ENCODE measurements around the gene INMT. TPM values are rescaled to one million over a fixed set of nuclear protein-coding genes. Genes with fewer than 3 reads are reported as not detected.
A peak's percentile ranks its signal among the peaks of the same experiment; 100 is the strongest.

INMT gene
- total RNA-seq, 1 donor from 2014 or later: 1.4 TPM

- H3K4me1 Mint-ChIP-seq (ENCODE audit: unreplicated experiment): peaks cover 5% of the 10 kb centered on the region
- H3K9me3 Mint-ChIP-seq (ENCODE audit: unreplicated experiment): no peaks in the 10 kb centered on the region
- H3K36me3 Mint-ChIP-seq (ENCODE audit: low read depth, unreplicated experiment): no peaks in the 10 kb centered on the region
- H3K27me3 Mint-ChIP-seq (ENCODE audit: unreplicated experiment): peaks cover 9% of the 10 kb centered on the region
- DNase-seq (ENCODE audit: low spot score): no peak
- H3K27ac Mint-ChIP-seq (ENCODE audit: unreplicated experiment): no peak overlapping the region
- no peak overlapping the region for H3K4me3 Mint-ChIP-seq (ENCODE audit: unreplicated experiment)
- TF ChIP-seq CTCF (IDR thresholded peaks at IDR 0.05; ENCODE audit: unreplicated experiment): no peak
Observed at GRCh38 chr7:30731581-30731980, 20.4 kb upstream of the INMT start.

- Mint-ChIP-seq H3K9me3 (ENCODE audit: unreplicated experiment) (no peaks in the 10 kb centered on the region), H3K27me3 (ENCODE audit: unreplicated experiment) (peaks cover 9% of the 10 kb centered on the region), H3K27ac (ENCODE audit: unreplicated experiment) (no peak overlapping the region), H3K4me1 (ENCODE audit: unreplicated experiment) (peaks cover 5% of the 10 kb centered on the region), H3K36me3 (ENCODE audit: low read depth, unreplicated experiment) (no peaks in the 10 kb centered on the region), H3K4me3 (ENCODE audit: unreplicated experiment) (no peak overlapping the region)
- no peak for DNase-seq (ENCODE audit: low spot score)
- no peak for TF ChIP-seq CTCF (IDR thresholded peaks at IDR 0.05; ENCODE audit: unreplicated experiment)
Observed at GRCh38 chr7:30732606-30733005, 19.3 kb upstream of the INMT start.

- H3K4me1 Mint-ChIP-seq (ENCODE audit: unreplicated experiment): peaks cover 5% of the 10 kb centered on the region
Observed at GRCh38 chr7:30733216-30733615, 18.7 kb upstream of the INMT start.

GRCh38 chr7:30733691-30734090 lies 18.2 kb upstream of the INMT start:
- Mint-ChIP-seq H3K9me3 (ENCODE audit: unreplicated experiment) (no peaks in the 10 kb centered on the region), H3K4me3 (ENCODE audit: unreplicated experiment) (no peak overlapping the region), H3K27me3 (ENCODE audit: unreplicated experiment) (peaks cover 9% of the 10 kb centered on the region), H3K27ac (ENCODE audit: unreplicated experiment) (no peak overlapping the region), H3K4me1 (ENCODE audit: unreplicated experiment) (peaks cover 5% of the 10 kb centered on the region), H3K36me3 (ENCODE audit: low read depth, unreplicated experiment) (no peaks in the 10 kb centered on the region)
- no peak for TF ChIP-seq CTCF (IDR thresholded peaks at IDR 0.05; ENCODE audit: unreplicated experiment)
- DNase-seq (ENCODE audit: low spot score): no peak

More at GRCh38 chr7:30733216-30733615, 18.7 kb upstream of the INMT start:
- Mint-ChIP-seq H3K9me3 (ENCODE audit: unreplicated experiment) (no peaks in the 10 kb centered on the region), H3K4me3 (ENCODE audit: unreplicated experiment) (no peak overlapping the region), H3K36me3 (ENCODE audit: low read depth, unreplicated experiment) (no peaks in the 10 kb centered on the region), H3K27ac (ENCODE audit: unreplicated experiment) (no peak overlapping the region), H3K27me3 (ENCODE audit: unreplicated experiment) (peaks cover 7% of the 10 kb centered on the region)
- TF ChIP-seq CTCF (IDR thresholded peaks at IDR 0.05; ENCODE audit: unreplicated experiment): no peak
- no peak for DNase-seq (ENCODE audit: low spot score)

GRCh38 chr7:30734497-30734896 lies 17.4 kb upstream of the INMT start:
- peaks cover 9% of the 10 kb centered on the region for H3K27me3 Mint-ChIP-seq (ENCODE audit: unreplicated experiment)
- no peaks in the 10 kb centered on the region for H3K9me3 Mint-ChIP-seq (ENCODE audit: unreplicated experiment)
- no peaks in the 10 kb centered on the region for H3K36me3 Mint-ChIP-seq (ENCODE audit: low read depth, unreplicated experiment)
- DNase-seq (ENCODE audit: low spot score): no peak
- TF ChIP-seq CTCF (IDR thresholded peaks at IDR 0.05; ENCODE audit: unreplicated experiment): no peak
- H3K4me1 Mint-ChIP-seq (ENCODE audit: unreplicated experiment): peaks cover 5% of the 10 kb centered on the region
- H3K4me3 Mint-ChIP-seq (ENCODE audit: unreplicated experiment): no peak overlapping the region
- H3K27ac Mint-ChIP-seq (ENCODE audit: unreplicated experiment): peak overlapping the region; percentile 18
